Neural cell (in vitro differentiated cells): ENCODE measurements around the gene TSPAN1.

Experiments used
- CTCF ChIP-seq: fragments of 450-650 bp; IDR thresholded peaks from 2 replicates; pipeline ENCODE4 v1.5.1; 2014; ENCODE audit warnings: antibody characterized with exemption, mild to moderate bottlenecking, moderate library complexity; ENCODE audit not compliant: poor library complexity, severe bottlenecking
- EP300 ChIP-seq: fragments of 450-650 bp; conservative IDR thresholded peaks from 2 replicates; pipeline ENCODE4 v1.6.1; 2014; ENCODE audit warnings: antibody characterized with exemption, mild to moderate bottlenecking, moderate library complexity; ENCODE audit not compliant: poor library complexity, severe bottlenecking
- EZH2 ChIP-seq: fragments of 200-600, 300-800 bp; shearing (Covaris generic), sonication (generic); IDR thresholded peaks from 2 replicates; pipeline ENCODE4 v1.6.1; 2014; ENCODE audit warnings: antibody characterized with exemption, low read length, borderline replicate concordance, mild to moderate bottlenecking; ENCODE audit not compliant: insufficient read depth, poor library complexity, severe bottlenecking
- MXI1 ChIP-seq: fragments of 450-650 bp; conservative IDR thresholded peaks from 2 replicates; pipeline ENCODE4 v1.6.1; 2014; ENCODE audit warnings: antibody characterized with exemption, mild to moderate bottlenecking; ENCODE audit not compliant: poor library complexity, severe bottlenecking
- POLR2AphosphoS5 ChIP-seq: IDR thresholded peaks from 2 replicates; pipeline ENCODE4 v1.6.1; 2012
- REST ChIP-seq: IDR thresholded peaks from 2 replicates; pipeline ENCODE4 v1.6.1; 2012; ENCODE audit warnings: borderline replicate concordance
- TAF1 ChIP-seq: IDR thresholded peaks from 2 replicates; pipeline ENCODE4 v1.6.1; 2012; ENCODE audit warnings: low read depth

- TF ChIP-seq POLR2AphosphoS5 (no peak), CTCF (no peak), MXI1 (no peak), TAF1 (no peak), EP300 (no peak), EZH2 (no peak), REST (no peak)
Measured at GRCh38 chr1:46157916-46158311, 17.0 kb upstream of the TSPAN1 start.
